Measurements from ENCODE around the gene ZMIZ2.

The ZMIZ2 gene

DNA sequence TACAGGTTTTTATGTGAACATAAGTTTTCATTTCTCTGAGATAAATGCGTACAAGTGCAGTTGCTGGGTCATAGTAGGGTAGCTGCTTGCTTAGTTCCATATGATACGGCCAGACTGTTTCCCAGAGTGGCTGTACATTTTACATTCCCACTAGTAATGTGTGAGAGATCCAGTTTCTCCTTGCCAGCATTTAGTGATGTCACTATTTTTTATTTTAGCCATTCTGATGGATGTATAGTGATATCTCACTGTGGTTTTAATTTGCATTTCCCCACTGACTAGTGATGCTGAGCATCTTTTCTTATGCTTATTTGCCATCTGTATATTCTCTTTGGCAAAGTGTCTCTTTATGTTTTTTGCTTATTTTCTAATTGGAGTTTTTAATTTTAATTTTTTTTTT, 4.2 kb downstream of the ZMIZ2 start:
- TF ChIP-seq, protein P1, sequence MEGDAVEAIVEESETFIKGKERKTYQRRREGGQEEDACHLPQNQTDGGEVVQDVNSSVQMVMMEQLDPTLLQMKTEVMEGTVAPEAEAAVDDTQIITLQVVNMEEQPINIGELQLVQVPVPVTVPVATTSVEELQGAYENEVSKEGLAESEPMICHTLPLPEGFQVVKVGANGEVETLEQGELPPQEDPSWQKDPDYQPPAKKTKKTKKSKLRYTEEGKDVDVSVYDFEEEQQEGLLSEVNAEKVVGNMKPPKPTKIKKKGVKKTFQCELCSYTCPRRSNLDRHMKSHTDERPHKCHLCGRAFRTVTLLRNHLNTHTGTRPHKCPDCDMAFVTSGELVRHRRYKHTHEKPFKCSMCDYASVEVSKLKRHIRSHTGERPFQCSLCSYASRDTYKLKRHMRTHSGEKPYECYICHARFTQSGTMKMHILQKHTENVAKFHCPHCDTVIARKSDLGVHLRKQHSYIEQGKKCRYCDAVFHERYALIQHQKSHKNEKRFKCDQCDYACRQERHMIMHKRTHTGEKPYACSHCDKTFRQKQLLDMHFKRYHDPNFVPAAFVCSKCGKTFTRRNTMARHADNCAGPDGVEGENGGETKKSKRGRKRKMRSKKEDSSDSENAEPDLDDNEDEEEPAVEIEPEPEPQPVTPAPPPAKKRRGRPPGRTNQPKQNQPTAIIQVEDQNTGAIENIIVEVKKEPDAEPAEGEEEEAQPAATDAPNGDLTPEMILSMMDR (IDR thresholded peaks at IDR 0.05; ENCODE audit: low read depth, low read length, missing control alignments): no peak
- H3K27me3 ChIP-seq (replicated peaks): no peaks in the 10 kb centered on the region
- H3K36me3 ChIP-seq (replicated peaks): peaks cover 10% of the 10 kb centered on the region
- in situ Hi-C loops (cut with HindIII; ENCODE audit: low pct_ligation_motif_present, low sequenced_read_pairs): no loop called here
- DNase-seq: no peak
- H3K27ac ChIP-seq: no peak overlapping the region
- no peak overlapping the region for H3K4me3 ChIP-seq (ENCODE audit: low read depth, low read length)

DNA sequence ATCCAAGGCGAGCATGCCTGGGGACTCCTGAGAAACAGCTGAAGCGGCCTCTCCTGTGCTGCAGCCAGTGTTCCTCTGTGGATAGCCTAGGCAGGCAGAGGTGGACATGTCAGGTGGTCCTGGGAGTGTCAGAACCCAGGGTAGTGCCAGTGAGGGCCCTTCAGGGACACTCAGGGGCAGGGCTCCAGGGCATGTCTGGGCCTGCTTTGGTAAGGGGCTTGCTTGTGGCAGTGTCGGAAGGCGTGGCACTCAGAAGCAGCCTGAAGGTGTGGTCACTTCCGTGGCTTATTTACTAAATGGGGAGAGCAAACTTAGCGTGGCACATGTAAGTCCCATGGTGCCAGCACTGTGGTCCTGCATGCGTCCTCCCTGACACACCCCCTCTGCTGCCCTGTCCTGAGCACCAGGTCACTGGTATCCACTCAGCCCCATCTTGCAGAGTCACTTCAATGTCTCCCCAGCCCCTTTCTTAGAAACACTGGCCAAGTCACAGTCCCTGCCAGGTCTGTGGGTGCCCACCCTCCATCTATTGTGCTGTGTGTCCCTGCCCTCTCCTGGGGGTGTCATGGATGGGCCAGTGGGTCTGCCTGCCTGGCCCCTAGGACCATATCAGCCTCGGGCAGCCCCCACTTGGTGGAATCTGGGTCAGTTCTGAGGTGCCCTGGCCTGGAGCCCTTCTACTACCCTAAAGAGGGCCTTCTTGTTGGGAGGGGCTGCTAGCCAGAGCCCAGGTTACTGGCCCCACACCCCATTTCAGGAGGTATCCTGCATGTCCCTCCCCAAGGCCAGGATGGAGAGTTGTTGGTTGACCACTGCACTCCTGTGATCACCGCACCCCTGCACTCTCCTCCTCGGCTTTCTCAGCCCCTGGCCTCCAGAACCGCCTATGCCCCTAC, 6.4 kb downstream of the ZMIZ2 start:
- no peak overlapping the region for H3K27ac ChIP-seq
- peaks cover 22% of the 10 kb centered on the region for H3K36me3 ChIP-seq (replicated peaks)

DNA sequence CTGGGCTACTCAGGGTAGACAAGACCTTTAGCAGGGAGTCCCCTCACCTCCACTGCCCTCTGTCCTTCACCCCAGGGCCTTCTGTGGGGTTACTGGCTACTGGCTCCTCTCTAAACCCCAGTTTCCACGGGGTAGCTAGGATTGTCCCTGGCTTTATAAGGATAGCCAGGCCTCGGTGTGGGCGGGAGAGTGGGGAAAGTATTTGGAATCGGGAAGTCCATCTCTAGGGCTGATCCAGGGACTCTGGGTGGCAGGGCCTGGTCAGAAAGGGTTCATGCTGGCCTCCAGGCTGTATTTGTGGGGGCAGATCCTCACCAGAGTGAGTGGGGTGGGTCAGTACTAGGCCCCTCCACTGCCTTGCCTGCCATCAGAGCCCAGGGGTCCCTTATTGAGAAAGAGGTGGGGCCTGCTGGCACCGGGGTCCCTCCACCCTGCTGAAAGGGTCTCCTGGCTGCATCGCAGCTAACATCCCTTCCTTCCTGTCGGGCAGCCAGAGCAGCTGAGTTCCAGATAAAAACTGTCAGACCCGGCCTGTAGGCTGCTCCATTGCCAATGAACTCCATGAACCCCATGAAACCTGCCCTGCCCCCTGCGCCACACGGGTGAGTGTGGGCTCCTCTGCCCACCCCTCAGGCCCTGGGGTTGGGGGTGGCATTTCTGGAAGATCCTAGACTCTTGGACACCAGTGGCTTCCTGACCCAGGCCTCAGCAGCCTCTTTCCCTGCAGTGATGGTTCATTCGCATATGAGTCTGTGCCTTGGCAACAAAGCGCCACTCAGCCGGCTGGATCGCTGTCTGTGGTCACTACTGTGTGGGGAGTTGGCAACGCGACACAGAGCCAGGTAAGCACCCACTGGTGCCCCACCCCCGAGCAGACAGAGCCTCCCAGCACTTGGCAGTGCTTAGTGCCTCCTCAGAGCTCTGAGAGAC, 7.3 kb downstream of the ZMIZ2 start:
- DNase-seq: no peak
- Histone ChIP-seq H3K27ac (no peak overlapping the region), H3K36me3 (replicated peaks) (peaks cover 28% of the 10 kb centered on the region), H3K4me3 (ENCODE audit: low read depth, low read length) (no peak overlapping the region), H3K27me3 (replicated peaks) (no peaks in the 10 kb centered on the region)
- in situ Hi-C loops (cut with HindIII; ENCODE audit: low pct_ligation_motif_present, low sequenced_read_pairs): no loop called here
- TF ChIP-seq, protein P1 (IDR thresholded peaks at IDR 0.05; ENCODE audit: low read depth, low read length, missing control alignments): no peak

More for the DNA sequence above, 6.4 kb downstream of the ZMIZ2 start:
- H3K4me3 ChIP-seq (ENCODE audit: low read depth, low read length): no peak overlapping the region
- in situ Hi-C loops (cut with HindIII; ENCODE audit: low pct_ligation_motif_present, low sequenced_read_pairs): no loop called here
- DNase-seq: no peak
- TF ChIP-seq, protein P1 (IDR thresholded peaks at IDR 0.05; ENCODE audit: low read depth, low read length, missing control alignments): no peak
- H3K27me3 ChIP-seq (replicated peaks): no peaks in the 10 kb centered on the region

DNA sequence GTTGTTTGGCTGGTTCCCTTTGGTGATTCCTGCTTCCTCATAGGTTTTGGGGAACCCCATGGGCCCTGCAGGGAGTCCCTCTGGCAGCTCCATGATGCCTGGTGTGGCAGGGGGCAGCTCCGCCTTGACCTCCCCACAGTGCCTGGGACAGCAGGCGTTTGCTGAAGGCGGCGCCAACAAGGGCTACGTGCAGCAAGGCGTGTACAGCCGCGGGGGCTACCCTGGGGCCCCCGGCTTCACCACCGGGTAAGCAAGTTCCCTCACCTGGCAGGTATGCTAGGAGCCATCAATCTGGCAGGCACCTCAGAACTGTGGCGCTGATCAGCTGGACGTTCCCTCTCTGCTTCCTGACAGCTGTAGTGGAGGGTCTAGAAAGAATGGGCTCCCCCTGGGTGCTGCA, 8.3 kb downstream of the ZMIZ2 start:
- H3K27me3 ChIP-seq (replicated peaks): no peaks in the 10 kb centered on the region
- TF ChIP-seq, protein P1 (IDR thresholded peaks at IDR 0.05; ENCODE audit: low read depth, low read length, missing control alignments): no peak
- in situ Hi-C loops (cut with HindIII; ENCODE audit: low pct_ligation_motif_present, low sequenced_read_pairs): no loop called here
- no peak overlapping the region for H3K4me3 ChIP-seq (ENCODE audit: low read depth, low read length)
- DNase-seq: no peak
- H3K27ac ChIP-seq: no peak overlapping the region
- peaks cover 34% of the 10 kb centered on the region for H3K36me3 ChIP-seq (replicated peaks)

DNA sequence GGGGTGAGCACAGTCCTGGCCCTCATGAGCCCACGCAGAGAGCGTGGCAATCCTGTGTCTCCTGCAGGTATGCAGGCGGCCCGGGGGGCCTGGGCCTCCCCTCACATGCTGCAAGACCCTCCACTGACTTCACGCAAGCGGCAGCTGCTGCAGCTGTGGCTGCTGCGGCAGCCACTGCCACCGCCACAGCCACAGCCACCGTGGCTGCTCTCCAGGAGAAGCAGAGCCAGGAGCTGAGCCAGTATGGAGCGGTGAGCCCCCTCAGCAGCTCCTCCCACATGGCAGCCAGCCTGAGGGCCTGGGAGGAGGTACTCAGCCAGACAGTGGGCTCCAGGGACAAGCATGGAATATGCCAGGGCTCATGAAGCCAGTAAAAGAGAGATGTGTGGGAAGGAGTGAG, 8.7 kb downstream of the ZMIZ2 start:
- Histone ChIP-seq H3K4me3 (ENCODE audit: low read depth, low read length) (no peak overlapping the region), H3K27ac (no peak overlapping the region), H3K27me3 (replicated peaks) (no peaks in the 10 kb centered on the region), H3K36me3 (replicated peaks) (peaks cover 38% of the 10 kb centered on the region)
- DNase-seq: no peak
- in situ Hi-C loops (cut with HindIII; ENCODE audit: low pct_ligation_motif_present, low sequenced_read_pairs): no loop called here
- TF ChIP-seq, protein P1 (IDR thresholded peaks at IDR 0.05; ENCODE audit: low read depth, low read length, missing control alignments): no peak
